ENCODE data around the gene DMD. TPM values are rescaled to one million over a fixed set of nuclear protein-coding genes. Genes with fewer than 3 reads are reported as not detected.

The DMD gene
- total RNA-seq, 2 experiments from 2014 or later: 0.20 to 0.47 TPM

- intact Hi-C loops (cut with DNase I, micrococcal nuclease): no loop called here
- no peaks in the 10 kb centered on the region for H3K27me3 Mint-ChIP-seq
- no peaks in the 10 kb centered on the region for H3K36me3 Mint-ChIP-seq (ENCODE audit: low read depth)
- H3K36me3 ChIP-seq (ENCODE audit: insufficient read depth, low read length): no peaks in the 10 kb centered on the region
- H3K27me3 ChIP-seq (ENCODE audit: control insufficient read depth in 1 of 2, insufficient read depth in 2 of 2, low read length in 2 of 2): no peaks in the 10 kb centered on the region
- ChIA-PET POLR2A (no interaction called here), CTCF (no interaction called here)
- H3K4me3 Mint-ChIP-seq: no peak overlapping the region
- H3K4me1 Mint-ChIP-seq (ENCODE audit: low read depth): no peaks in the 10 kb centered on the region
- no peak for DNase-seq
- H3K27ac ChIP-seq (ENCODE audit: low read depth in 1 of 2, low read length in 2 of 2): no peak overlapping the region
- peaks cover 2% of the 10 kb centered on the region for H3K9me3 Mint-ChIP-seq
- no peaks in the 10 kb centered on the region for H3K9me3 ChIP-seq (ENCODE audit: control insufficient read depth in 1 of 2, insufficient read depth in 1 of 2, low read length in 2 of 2)
- TF ChIP-seq, protein P1, sequence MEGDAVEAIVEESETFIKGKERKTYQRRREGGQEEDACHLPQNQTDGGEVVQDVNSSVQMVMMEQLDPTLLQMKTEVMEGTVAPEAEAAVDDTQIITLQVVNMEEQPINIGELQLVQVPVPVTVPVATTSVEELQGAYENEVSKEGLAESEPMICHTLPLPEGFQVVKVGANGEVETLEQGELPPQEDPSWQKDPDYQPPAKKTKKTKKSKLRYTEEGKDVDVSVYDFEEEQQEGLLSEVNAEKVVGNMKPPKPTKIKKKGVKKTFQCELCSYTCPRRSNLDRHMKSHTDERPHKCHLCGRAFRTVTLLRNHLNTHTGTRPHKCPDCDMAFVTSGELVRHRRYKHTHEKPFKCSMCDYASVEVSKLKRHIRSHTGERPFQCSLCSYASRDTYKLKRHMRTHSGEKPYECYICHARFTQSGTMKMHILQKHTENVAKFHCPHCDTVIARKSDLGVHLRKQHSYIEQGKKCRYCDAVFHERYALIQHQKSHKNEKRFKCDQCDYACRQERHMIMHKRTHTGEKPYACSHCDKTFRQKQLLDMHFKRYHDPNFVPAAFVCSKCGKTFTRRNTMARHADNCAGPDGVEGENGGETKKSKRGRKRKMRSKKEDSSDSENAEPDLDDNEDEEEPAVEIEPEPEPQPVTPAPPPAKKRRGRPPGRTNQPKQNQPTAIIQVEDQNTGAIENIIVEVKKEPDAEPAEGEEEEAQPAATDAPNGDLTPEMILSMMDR (IDR thresholded peaks at IDR 0.05): no peak
- no peak overlapping the region for H3K4me3 ChIP-seq (ENCODE audit: low read length)
- H3K27ac Mint-ChIP-seq: no peak overlapping the region
- no peak for ATAC-seq (ENCODE audit: poor library complexity)
- H3K4me1 ChIP-seq (ENCODE audit: insufficient read depth, low read length): no peaks in the 10 kb centered on the region
Measured at GRCh38 chrX:31301203-31301602, 1910.1 kb downstream of the DMD start.

- Mint-ChIP-seq H3K36me3 (ENCODE audit: low read depth) (no peaks in the 10 kb centered on the region), H3K9me3 (peaks cover 2% of the 10 kb centered on the region), H3K4me1 (ENCODE audit: low read depth) (no peaks in the 10 kb centered on the region), H3K27ac (no peak overlapping the region), H3K4me3 (no peak overlapping the region), H3K27me3 (no peaks in the 10 kb centered on the region)
- ChIA-PET POLR2A (no interaction called here), CTCF (no interaction called here)
- TF ChIP-seq, protein P1 (IDR thresholded peaks at IDR 0.05): no peak
- Histone ChIP-seq H3K27me3 (ENCODE audit: control insufficient read depth in 1 of 2, insufficient read depth in 2 of 2, low read length in 2 of 2) (no peaks in the 10 kb centered on the region), H3K4me3 (ENCODE audit: low read length) (no peak overlapping the region), H3K4me1 (ENCODE audit: insufficient read depth, low read length) (no peaks in the 10 kb centered on the region), H3K9me3 (ENCODE audit: control insufficient read depth in 1 of 2, insufficient read depth in 1 of 2, low read length in 2 of 2) (no peaks in the 10 kb centered on the region), H3K27ac (ENCODE audit: low read depth in 1 of 2, low read length in 2 of 2) (no peak overlapping the region), H3K36me3 (ENCODE audit: insufficient read depth, low read length) (no peaks in the 10 kb centered on the region)
- intact Hi-C loops (cut with DNase I, micrococcal nuclease): no loop called here
- ATAC-seq (ENCODE audit: poor library complexity): no peak
- no peak for DNase-seq
Measured at GRCh38 chrX:31298916-31299315, 1912.4 kb downstream of the DMD start.

DNA sequence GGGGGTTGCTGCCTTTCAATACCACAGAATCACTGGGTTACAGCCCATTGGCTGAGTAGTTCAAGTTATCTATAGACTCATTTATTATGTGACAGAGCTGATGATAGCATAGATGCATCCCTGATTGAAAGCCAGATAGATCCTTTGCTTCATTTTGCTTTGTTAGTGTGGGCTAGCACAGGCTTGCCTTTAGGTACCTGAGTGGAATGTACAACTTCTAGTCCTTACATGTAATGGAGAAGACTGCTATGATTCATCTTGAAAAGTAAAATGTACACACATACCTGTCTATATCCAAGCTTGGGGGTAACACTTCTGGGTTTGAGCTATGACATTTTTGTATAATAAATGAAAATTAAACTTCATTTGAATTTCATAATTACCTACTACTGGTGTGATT lies 1913.5 kb downstream of the DMD start:
- no peaks in the 10 kb centered on the region for H3K27me3 Mint-ChIP-seq
- H3K27ac ChIP-seq (ENCODE audit: low read depth in 1 of 2, low read length in 2 of 2): no peak overlapping the region
- H3K9me3 Mint-ChIP-seq: peaks cover 2% of the 10 kb centered on the region
- no peak overlapping the region for H3K27ac Mint-ChIP-seq
- H3K4me1 Mint-ChIP-seq (ENCODE audit: low read depth): no peaks in the 10 kb centered on the region
- H3K4me3 ChIP-seq (ENCODE audit: low read length): no peak overlapping the region
- ChIA-PET POLR2A (no interaction called here), CTCF (no interaction called here)
- H3K36me3 ChIP-seq (ENCODE audit: insufficient read depth, low read length): no peaks in the 10 kb centered on the region
- no peaks in the 10 kb centered on the region for H3K9me3 ChIP-seq (ENCODE audit: control insufficient read depth in 1 of 2, insufficient read depth in 1 of 2, low read length in 2 of 2)
- intact Hi-C loops (cut with DNase I, micrococcal nuclease): no loop called here
- TF ChIP-seq, protein P1 (IDR thresholded peaks at IDR 0.05): no peak
- DNase-seq: no peak
- H3K4me3 Mint-ChIP-seq: no peak overlapping the region
- no peaks in the 10 kb centered on the region for H3K27me3 ChIP-seq (ENCODE audit: control insufficient read depth in 1 of 2, insufficient read depth in 2 of 2, low read length in 2 of 2)
- ATAC-seq (ENCODE audit: poor library complexity): no peak
- no peaks in the 10 kb centered on the region for H3K4me1 ChIP-seq (ENCODE audit: insufficient read depth, low read length)
- no peaks in the 10 kb centered on the region for H3K36me3 Mint-ChIP-seq (ENCODE audit: low read depth)

Measured in CD4-positive, alpha-beta T cell (primary cell).